ENCODE results near the gene CCL22. TPM values are rescaled to one million over a fixed set of nuclear protein-coding genes. Genes with fewer than 3 reads are reported as not detected.
A peak's percentile ranks its signal among the peaks of the same experiment; 100 is the strongest.

Gene CCL22
- total RNA-seq (2022) (0.44 and 0.68 TPM in 2 replicates), Bru-seq, nascent RNA (not detected), BruChase-seq, experiment 1, labeled RNA remaining after a 2-hour chase (percentile 18 among the genes with signal in this experiment), BruChase-seq, experiment 2, labeled RNA remaining after a 6-hour chase (percentile 35 among the genes with signal in this experiment)
- long read RNA-seq, partial matches to known transcripts: 0 of 1 reads
- long read RNA-seq, other reads (novel, unspliced or antisense): 1 of 1 reads

DNA sequence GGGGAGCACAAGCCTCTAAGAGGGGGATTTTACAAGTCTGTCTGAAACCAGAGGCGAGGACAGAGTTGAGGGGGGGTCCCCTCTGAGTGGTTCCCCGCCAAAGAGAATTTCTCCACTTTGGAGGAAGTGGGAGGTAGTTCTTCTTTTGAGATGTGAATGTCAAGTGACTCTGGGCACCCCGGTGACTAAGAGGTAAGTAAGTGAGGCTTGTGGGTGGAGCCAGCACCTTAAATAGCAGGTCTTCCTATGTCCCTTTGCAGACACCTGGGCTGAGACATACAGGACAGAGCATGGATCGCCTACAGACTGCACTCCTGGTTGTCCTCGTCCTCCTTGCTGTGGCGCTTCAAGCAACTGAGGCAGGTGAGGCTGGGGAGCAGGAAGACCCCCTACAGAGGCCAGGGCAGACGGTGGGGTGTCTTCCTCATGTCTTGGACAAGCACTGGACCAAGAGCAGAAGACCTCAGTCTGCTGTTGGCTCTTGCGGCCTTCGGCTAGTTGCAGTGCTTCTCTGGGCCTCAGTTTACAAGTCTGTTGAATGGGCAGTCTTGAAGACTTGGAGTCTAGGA lies at the start of gene CCL22:
Gene CCL22 (plus strand): TSS at position 257 of the 569 bp plus-strand sequence. CDS start 34 bp downstream, at position 291.
- no peaks in the 10 kb centered on the region for H3K36me3 ChIP-seq (ENCODE audit: control insufficient read depth, insufficient read depth, low read length)
- H3K27me3 ChIP-seq (replicated peaks; ENCODE audit: control insufficient read depth, insufficient read depth, low read length): no peaks in the 10 kb centered on the region
- ChIA-PET CTCF (no interaction called here), POLR2A (no interaction called here)
- no peaks in the 10 kb centered on the region for H3K36me3 Mint-ChIP-seq (ENCODE audit: insufficient read depth, unreplicated experiment)
- H3K4me3 Mint-ChIP-seq (ENCODE audit: unreplicated experiment): no peak within 1 kb of the TSS
- no peaks in the 10 kb centered on the region for H3K27me3 Mint-ChIP-seq (ENCODE audit: insufficient read depth, unreplicated experiment)
- no TSS peak for BruUV-seq (replicated peaks)
- peak within 1 kb of the TSS; percentile 55 for H3K27ac Mint-ChIP-seq (ENCODE audit: unreplicated experiment)
- intact Hi-C loops (cut with micrococcal nuclease; ENCODE audit: unreplicated experiment): no loop called here
- H3K9me3 ChIP-seq: no peaks in the 10 kb centered on the region
- no peak within 1 kb of the TSS for H3K4me3 ChIP-seq (ENCODE audit: low read depth, low read length)
- peaks cover 9% of the 10 kb centered on the region for H3K4me1 Mint-ChIP-seq (ENCODE audit: low read depth, unreplicated experiment)
- no peaks in the 10 kb centered on the region for H3K4me1 ChIP-seq
- no peak for TF ChIP-seq CTCF (IDR thresholded peaks at IDR 0.05; ENCODE audit: insufficient read depth in 1 of 2, low read depth in 1 of 2, low read length in 1 of 2, severe bottlenecking in 1 of 2, unreplicated experiment in 1 of 2)
- DNase-seq: no peak
- no peaks in the 10 kb centered on the region for H3K9me3 Mint-ChIP-seq (ENCODE audit: unreplicated experiment)

DNA sequence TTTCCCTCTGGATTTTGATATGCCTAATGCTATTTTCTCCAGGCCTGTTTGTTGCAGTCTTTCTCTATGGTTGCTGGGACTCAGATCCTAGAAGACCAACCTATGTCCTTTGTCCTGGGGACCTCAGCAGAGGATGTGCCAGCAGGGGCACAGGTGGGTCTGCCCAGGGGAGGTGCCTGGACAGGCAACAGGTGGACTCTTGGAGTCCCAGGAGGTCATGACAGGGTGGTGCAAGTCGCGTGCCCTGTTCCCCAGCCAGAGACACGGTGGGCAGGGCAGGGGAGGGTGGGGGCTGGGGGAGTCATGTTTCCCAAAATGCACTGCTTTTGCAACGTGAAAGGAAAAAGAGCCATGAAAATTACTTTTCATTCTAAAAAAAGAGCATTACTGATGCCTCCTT lies 47.8 kb upstream of the CCL22 start:
- no peak overlapping the region for H3K4me3 Mint-ChIP-seq (ENCODE audit: unreplicated experiment)
- no peaks in the 10 kb centered on the region for H3K36me3 ChIP-seq (ENCODE audit: control insufficient read depth, insufficient read depth, low read length)
- ChIA-PET POLR2A (no interaction called here), CTCF (interaction anchor here (1.5 kb wide), 1 partner anchor 107 kb away, joined by 6 read pairs; no protein-coding TSS in a partner anchor)
- H3K36me3 Mint-ChIP-seq (ENCODE audit: insufficient read depth, unreplicated experiment): no peaks in the 10 kb centered on the region
- no peaks in the 10 kb centered on the region for H3K27me3 ChIP-seq (replicated peaks; ENCODE audit: control insufficient read depth, insufficient read depth, low read length)
- no peaks in the 10 kb centered on the region for H3K27me3 Mint-ChIP-seq (ENCODE audit: insufficient read depth, unreplicated experiment)
- intact Hi-C loops (cut with micrococcal nuclease; ENCODE audit: unreplicated experiment): no loop called here
- BruUV-seq (replicated peaks): no TSS peak
- 0 out of 2 replicates have a peak, but pooled peaks cover 5% of the 10 kb centered on the region for H3K4me1 ChIP-seq
- no peak overlapping the region for H3K27ac Mint-ChIP-seq (ENCODE audit: unreplicated experiment)
- H3K4me1 Mint-ChIP-seq (ENCODE audit: low read depth, unreplicated experiment): peaks cover 14% of the 10 kb centered on the region
- H3K9me3 ChIP-seq: no peaks in the 10 kb centered on the region
- no peaks in the 10 kb centered on the region for H3K9me3 Mint-ChIP-seq (ENCODE audit: unreplicated experiment)
- DNase-seq: no peak
- TF ChIP-seq CTCF (IDR thresholded peaks at IDR 0.05; ENCODE audit: insufficient read depth in 1 of 2, low read depth in 1 of 2, low read length in 1 of 2, severe bottlenecking in 1 of 2, unreplicated experiment in 1 of 2): no peak
- H3K4me3 ChIP-seq (ENCODE audit: low read depth, low read length): no peak overlapping the region

DNA sequence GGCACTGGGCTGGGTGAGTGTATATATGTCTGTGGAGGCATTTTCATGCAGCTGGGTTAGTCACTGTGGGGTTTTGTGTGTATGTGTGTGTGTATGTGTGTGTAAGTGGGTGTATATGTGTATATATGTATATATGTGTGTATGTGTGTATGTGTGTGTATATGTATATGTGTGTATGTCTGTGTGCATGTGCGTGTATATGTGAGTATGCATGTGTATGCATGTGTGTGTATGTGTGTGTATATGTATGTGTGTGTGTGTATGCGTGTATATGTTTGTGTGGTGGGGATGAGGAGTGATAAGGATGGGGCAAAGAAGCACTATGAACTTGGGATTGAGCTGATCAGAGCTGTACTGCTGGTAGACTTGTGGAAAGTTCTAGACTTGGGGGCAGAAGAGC lies 45.1 kb upstream of the CCL22 start:
- Histone ChIP-seq H3K9me3 (no peaks in the 10 kb centered on the region), H3K36me3 (ENCODE audit: control insufficient read depth, insufficient read depth, low read length) (no peaks in the 10 kb centered on the region), H3K4me1 (peaks cover 17% of the 10 kb centered on the region), H3K4me3 (ENCODE audit: low read depth, low read length) (no peak overlapping the region), H3K27me3 (replicated peaks; ENCODE audit: control insufficient read depth, insufficient read depth, low read length) (no peaks in the 10 kb centered on the region)
- Mint-ChIP-seq H3K4me3 (ENCODE audit: unreplicated experiment) (no peak overlapping the region), H3K27me3 (ENCODE audit: insufficient read depth, unreplicated experiment) (no peaks in the 10 kb centered on the region), H3K9me3 (ENCODE audit: unreplicated experiment) (no peaks in the 10 kb centered on the region), H3K4me1 (ENCODE audit: low read depth, unreplicated experiment) (peaks cover 6% of the 10 kb centered on the region), H3K27ac (ENCODE audit: unreplicated experiment) (no peak overlapping the region), H3K36me3 (ENCODE audit: insufficient read depth, unreplicated experiment) (no peaks in the 10 kb centered on the region)
- no peak for DNase-seq
- no TSS peak for BruUV-seq (replicated peaks)
- TF ChIP-seq CTCF (IDR thresholded peaks at IDR 0.05; ENCODE audit: insufficient read depth in 1 of 2, low read depth in 1 of 2, low read length in 1 of 2, severe bottlenecking in 1 of 2, unreplicated experiment in 1 of 2): no peak
- intact Hi-C loops (cut with micrococcal nuclease; ENCODE audit: unreplicated experiment): no loop called here
- POLR2A ChIA-PET: no interaction called here
- CTCF ChIA-PET: interaction anchor here (1.7 kb wide), 1 partner anchor 13 kb away, joined by 4 read pairs; no protein-coding TSS in a partner anchor
